HuH-7 (cell line): ENCODE measurements around the gene COX20.

Source experiments
- DNase-seq: peaks from one replicate; pipeline ENCODE4 v3.0.0; 2011; ENCODE audit warnings: low spot score

Gene COX20

DNA sequence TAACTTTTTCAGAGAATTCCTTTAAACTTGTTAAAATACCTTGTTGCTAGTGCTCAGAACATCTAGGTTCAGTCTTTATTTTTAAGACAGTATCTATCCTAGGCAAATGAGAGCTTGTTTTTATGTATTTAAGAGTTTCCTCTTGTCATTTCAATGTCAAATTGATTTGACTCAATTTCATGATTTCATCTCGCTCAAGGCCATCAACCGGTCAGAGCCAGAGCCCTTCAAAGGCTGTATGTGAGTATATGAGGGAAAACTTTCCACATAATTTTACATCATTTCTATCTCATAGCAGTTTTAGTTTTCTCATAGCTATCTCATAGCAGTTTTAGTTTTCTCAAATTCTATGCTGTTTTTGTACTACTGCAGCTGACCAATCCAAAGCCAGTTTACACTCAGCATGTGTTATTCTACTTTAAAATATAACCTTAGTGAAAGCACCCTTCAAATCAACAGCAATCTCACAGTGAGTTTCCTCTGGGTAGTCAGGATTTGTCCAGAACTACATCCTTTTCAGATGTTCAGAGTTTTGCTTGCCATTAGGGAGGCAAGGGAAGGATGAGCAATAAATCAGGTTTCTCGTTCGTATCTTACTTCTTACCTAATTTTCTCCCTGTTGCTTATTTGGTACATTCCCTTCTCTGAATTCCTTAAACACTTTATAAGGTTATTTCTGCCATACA is 16.2 kb downstream of the COX20 start:
- no peak for DNase-seq

- no peak for DNase-seq
Measured at GRCh38 chr1:244852694-244853093, 17.2 kb downstream of the COX20 start.

- no peak for DNase-seq
Measured at GRCh38 chr1:244854166-244854565, 18.7 kb downstream of the COX20 start.

- no peak for DNase-seq
Measured at GRCh38 chr1:244854865-244855578, 19.6 kb downstream of the COX20 start.

- DNase-seq = no peak
Measured at GRCh38 chr1:244857761-244858160, 22.3 kb downstream of the COX20 start.

GRCh38 chr1:244858357-244858756 is 22.9 kb downstream of the COX20 start:
- no peak for DNase-seq

DNA sequence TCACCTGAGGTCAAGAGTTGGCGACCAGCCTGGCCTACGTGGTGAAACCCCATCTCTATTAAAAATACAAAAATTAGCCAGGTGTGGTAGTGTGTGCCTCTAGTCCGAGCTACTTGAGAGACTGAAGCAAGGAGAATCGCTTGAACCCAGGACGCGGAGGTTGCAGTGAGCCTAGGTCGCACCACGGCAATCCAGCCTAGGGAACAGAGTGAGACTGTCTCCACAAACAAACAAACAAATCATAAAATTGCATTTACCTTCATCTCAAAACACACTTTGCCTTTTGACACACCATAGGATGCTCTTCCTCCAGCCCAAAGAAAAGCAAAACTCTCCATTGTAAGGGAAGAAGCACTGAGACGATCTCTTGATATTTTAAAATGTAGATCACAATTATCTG is 24.6 kb downstream of the COX20 start:
- DNase-seq = no peak

- no peak for DNase-seq
Measured at GRCh38 chr1:244860914-244861610, 25.6 kb downstream of the COX20 start.

- no peak for DNase-seq
Measured at GRCh38 chr1:244861683-244862082, 26.2 kb downstream of the COX20 start.

- no peak for DNase-seq
Measured at GRCh38 chr1:244862354-244862698, 26.9 kb downstream of the COX20 start.

- peak; percentile 83 for DNase-seq
Measured at GRCh38 chr1:244862699-244863490, 27.4 kb downstream of the COX20 start.

- no peak for DNase-seq
Measured at GRCh38 chr1:244863491-244864252, 28.2 kb downstream of the COX20 start.

DNA sequence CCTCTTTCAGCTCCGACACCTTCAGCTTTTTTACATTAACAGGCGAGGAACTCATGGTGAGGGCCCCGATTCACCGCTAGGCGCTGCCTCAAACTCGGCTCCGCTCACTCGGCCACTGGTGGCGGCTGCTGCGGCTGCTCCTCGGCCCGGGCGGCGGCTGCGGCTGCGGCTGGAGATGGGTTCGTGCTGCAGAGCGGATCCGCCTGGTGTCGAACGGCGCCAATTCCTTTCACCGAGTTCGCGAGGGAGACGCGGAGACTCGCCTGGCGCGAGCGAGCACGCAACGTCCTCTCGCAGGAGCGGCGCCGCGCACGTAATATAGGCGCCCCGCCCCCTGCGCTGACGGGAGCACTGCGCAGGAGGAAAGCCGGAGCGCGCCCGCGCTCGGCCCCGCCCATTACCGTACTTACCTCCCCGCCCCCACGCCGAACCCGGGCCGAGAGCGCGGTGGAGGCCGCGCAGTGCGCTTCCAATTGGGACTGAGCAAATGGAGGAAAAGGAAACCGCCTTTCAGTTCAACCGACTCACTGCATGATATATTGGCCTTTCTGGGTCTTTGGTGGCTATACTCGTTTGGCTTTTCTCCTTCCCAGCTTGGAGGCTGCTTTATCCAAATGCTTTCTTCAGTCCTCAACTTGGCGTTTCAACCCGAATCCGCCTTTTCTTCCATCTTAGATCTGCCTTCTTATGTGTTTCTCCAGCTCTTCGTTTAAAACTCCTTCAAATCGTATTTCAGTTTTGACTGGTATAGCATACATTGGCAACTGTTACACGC is 29.0 kb downstream of the COX20 start, which contains the start of gene HNRNPU:
Gene HNRNPU, minus strand, starts transcription at position 291 of the 775 bp plus-strand sequence. Its CDS starts 236 bp downstream, at position 55.
- peak; percentile 83 for DNase-seq

GRCh38 chr1:244865028-244865371 is 29.5 kb downstream of the COX20 start:
- no peak for DNase-seq

DNA sequence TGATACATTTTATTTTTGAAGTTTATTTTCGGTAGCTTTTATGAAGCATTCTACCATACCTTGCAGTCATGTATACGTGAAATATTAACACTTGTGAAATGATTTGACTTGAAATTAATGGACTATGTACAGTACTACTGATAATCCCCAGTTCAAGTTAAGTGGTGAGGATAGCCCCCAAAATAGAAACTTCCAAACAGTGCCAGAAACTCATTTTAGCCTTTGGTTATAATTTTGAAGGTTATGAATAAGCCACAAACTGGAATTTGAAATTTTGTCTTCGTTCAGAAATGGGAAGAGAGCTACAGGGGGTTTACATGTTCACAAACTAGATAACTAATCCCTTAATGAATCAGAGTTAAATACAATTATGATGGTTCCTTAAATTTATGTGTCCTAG is 30.4 kb downstream of the COX20 start:
- no peak for DNase-seq

- DNase-seq = no peak
Measured at GRCh38 chr1:244866355-244866754, 30.9 kb downstream of the COX20 start.

DNA sequence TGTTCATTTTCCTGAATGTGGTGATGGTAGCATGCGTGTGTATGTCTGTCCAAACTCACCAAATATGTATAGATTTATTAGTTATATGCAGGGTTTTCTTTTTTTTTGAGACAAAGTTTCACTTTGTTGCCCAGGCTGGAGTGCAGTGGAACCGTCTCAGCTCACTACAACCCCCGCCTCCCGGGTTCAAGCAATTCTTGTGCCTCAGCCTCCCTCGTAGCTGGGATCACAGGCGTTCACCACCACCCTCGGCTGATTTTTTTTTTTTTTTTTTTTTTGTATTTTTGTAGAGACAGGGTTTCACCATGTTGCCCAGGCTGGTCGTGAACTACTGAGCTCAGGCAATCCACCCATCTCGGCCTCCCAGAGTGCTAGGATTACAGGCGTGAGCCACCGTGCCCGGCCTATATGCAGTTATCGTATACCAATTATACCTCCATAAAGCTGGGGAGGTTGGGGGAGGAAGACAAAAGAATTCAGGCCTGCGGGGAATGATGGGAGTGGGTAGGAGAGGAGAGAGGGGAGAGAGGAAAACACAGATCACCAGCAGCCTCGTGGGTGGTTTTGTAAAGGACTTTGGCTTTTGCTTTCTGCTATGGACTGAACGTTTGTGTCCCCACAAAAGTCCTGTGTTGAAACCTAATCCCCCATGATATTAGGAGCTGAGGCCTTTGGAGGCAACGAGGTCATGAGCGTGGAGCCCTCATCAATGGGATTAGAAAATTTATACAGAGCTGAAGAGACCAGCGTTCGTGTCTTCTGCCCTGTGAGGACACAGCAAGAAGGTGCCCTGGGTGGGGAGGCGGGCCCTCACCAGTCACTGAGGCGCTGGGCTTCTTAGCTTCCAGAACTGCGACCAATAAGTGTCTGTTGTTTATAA is 33.3 kb downstream of the COX20 start:
- no peak for DNase-seq

GRCh38 chr1:244869364-244869827 is 33.9 kb downstream of the COX20 start:
- no peak for DNase-seq

DNA sequence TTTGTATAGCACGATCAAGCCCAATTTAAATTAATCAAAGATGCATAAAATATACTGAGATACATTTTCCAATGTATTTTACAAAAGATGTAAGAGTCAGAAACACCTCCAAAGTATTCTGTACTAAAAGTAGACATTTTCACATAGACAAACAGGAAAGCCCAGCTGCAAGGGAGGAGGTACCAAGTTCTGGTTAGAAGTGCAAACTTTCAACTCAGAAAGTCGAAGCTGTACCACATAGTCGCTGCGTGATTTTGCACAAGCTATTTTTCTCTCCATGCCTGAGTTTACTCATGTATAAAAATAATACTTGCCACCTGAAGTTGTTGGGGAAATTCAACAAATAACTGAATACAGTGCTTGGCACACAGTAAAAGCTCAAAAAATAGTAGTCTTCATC is 34.5 kb downstream of the COX20 start:
- DNase-seq = no peak
